ENCODE results near the gene ACTR2.
"Not testable (repeated sequence)": the region's sequence is repeated elsewhere in the genome, so short reads cannot be mapped to it uniquely, and the experiment has no call there.

Gene ACTR2

DNA sequence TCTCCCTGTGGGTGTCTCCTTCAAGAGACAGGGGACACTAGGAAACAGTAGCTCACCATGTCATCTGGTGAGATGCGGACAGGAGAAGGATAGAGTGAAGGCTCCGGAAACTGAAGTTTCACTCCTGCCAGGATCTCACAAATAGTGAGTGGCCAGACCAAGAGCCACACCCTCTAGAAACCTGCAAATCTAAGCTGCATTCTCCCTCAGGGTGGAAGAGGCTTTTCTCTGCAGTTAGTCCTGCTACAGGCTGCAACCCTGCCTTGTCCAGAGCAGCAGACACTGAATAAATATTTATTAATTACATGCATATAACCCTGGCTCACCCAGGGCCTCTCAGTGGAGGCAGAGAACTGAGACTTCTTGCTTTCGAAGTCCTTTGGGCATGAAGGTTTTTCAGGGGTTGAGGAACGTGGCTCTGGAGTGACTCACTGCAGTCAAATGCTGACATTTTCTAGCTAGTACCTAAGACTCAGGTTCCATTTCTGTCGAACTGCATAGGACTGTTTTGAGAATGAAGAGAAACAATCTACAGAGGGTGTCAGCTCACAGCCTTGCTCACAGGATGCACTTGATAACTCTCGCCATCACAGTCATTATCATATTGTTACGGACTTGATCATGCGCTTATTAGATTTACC, 87.3 kb downstream of the ACTR2 start:
- DNase-seq, result no peak

DNA sequence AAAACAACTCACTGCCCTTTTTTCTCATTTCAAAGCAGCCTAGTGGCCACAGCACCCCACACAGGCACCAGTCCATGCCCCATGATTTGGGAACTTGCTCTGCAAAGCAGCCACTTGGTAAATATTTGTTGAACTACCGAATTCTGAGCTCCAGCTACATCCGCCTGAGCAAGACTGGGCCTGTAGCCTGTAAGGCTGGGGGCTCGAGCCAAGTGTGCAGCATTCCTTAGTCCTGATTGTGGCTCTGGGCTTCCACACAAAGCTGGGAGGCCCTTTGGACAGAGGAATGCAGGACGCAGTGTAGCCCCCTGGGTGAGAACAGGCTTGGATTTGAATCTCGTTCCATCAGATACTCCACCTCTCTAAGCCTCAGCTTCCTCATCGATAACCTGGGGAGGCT, 88.4 kb downstream of the ACTR2 start:
- no peak for DNase-seq

DNA sequence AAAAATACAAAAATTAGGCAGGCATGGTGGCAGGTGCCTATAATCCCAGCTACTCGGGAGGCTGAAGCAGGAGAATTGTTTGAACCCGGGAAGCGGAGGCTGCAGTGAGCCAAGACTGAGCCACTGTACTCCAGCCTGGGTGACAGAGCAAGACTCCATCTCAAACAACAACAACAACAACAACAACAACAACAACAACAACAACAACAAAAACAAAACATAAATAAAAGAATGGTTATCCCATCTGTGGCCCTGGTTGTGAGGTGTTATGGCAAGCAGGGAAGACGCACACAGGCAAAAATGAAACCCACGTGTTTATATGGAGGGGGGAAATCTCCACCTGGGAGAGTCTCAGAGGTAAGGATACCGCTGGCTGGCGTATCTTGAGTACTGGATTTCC, 89.7 kb downstream of the ACTR2 start:
- not testable (repeated sequence) for DNase-seq

DNA sequence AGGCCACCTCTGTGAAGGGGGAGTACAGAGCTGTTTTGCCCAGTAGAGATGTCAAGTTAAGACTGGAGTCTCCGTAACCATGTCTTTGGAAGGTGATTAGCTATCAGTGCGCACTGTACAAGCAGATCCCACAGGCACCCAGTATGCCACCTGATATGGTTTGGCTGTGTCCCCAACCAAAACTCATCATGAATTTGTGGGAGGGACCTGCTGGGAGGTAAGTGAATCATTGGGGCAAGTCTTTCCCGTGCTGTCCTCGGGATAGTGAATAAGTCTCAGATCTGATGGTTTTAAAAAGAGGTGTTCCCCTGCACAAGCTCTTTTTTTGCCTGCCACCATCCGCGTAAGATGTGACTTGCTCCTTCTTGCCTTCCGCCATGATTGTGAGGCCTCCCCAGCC, 90.2 kb downstream of the ACTR2 start:
- no peak for DNase-seq

DNA sequence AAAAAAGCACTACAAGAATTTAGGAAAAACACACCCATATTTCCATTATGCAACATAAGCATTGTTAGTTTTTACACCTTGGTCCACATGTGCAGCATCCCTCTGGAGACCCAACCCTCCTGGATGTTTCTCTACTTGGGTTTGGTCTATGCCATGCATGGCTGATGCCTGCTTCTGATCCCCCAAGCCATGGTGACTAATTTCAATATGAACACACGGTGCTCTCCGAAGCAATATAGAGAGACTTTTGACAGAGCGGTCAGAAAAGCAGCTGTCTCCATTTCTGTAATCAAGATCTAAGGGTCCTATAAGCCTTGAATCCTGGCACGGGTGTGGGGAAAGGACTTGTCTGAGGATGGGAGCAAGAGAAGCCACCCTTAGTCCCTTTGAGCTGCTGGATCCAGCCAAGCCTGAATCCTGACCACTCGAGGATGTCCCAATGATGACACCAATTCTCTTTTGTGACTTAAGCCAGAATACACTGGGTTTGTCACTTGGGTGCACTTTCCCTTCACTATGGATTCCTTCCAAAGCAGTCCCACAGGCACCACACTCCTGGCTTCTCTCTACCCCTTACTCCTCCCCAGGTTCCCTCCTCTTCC, 91.5 kb downstream of the ACTR2 start:
- no peak for DNase-seq

DNA sequence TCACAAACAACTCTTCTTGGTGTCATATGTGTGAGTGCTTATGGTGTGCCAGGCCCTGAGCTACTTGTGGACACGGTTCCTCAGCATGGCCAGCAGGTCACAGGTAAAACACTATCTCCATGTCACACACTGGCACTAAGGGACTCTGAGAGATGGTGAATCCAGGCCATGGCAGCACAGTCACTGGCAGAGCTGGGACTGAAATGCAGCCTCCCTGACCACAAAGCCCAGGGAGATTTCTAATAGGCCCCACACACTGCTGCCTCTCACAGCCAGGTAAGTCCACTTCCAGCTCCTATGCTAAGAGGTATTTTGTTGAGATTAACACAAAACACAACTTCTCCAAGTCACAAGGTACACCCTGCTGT, 92.0 kb downstream of the ACTR2 start:
- no peak for DNase-seq

DNA sequence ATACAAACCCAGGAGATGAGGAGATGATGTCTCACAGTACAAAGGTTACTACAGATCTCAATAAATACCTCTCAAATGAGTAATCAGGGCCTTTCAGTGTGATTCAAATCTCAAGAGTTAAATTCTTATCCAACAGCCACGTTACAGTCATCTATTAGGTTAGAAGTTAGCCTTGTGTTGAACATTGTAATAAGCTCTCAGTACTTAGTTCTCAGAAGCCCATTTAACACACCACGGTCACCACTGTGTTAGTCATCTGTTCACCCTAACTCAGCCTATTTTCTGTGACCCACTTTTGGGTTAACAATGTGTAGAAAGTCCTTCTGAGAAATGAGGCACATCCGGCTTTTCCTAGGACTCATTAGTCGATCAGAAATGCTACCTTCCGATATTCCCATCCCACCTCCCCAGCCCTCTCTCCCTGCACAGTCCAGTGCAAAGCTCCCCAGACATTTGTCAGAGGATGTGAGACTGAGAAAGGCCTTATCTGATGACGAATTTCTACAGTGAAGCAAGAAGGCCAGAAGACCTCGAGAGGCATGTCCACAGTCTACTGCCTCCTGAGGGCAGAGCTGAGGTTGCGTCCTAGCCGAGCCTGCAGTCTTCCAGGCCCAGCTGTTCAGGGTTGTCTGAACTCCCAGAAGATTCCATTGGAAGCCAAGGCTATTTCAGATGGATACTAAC, 92.6 kb downstream of the ACTR2 start:
- no peak for DNase-seq

Measured in effector CD8-positive, alpha-beta T cell (primary cell).